CD14-positive monocyte (primary cell): ENCODE data around the gene FBXL22. TPM values are rescaled to one million over a fixed set of nuclear protein-coding genes. Genes with fewer than 3 reads are reported as not detected.

Source experiments
- DNase-seq, 3 donors: peaks; one replicate each; pipeline ENCODE4 v3.0.0-alpha.2; 2011 to 2022
- H2AFZ ChIP-seq: 2 replicates; pipeline ENCODE4 v1.6.0; 2012; ENCODE audit warnings: mild to moderate bottlenecking, low read depth, low read length, inconsistent platforms; ENCODE audit not compliant: insufficient read depth, poor library complexity, severe bottlenecking
- H3K27ac ChIP-seq, 2 donors: 1 replicate in 1 of 2; 2 replicates in 1 of 2; pipeline ENCODE4 v1.5.1; 2012 to 2013; ENCODE audit warnings: low read length in 2 of 2, control low read depth in 1 of 2, inconsistent platforms in 1 of 2, low read depth in 1 of 2, mild to moderate bottlenecking in 1 of 2
- H3K27me3 ChIP-seq, 2 donors: one replicate each; pipeline versions ENCODE4 v1.6.0 to v1.6.1; 2011 to 2013; ENCODE audit warnings: low read length in 2 of 2; ENCODE audit not compliant: control insufficient read depth in 2 of 2, insufficient read depth in 2 of 2
- H3K36me3 ChIP-seq, 2 donors: replicated peaks in 1 of 2; 1 replicate in 1 of 2; 2 replicates in 1 of 2; pipeline versions ENCODE4 v1.5.1 to v1.6.1; 2012 to 2013; ENCODE audit warnings: low read length in 2 of 2, control low read depth in 1 of 2, inconsistent platforms in 1 of 2, mild to moderate bottlenecking in 1 of 2; ENCODE audit not compliant: insufficient read depth in 2 of 2, control insufficient read depth in 1 of 2
- H3K4me1 ChIP-seq, 2 donors: 1 replicate in 1 of 2; 2 replicates in 1 of 2; pipeline versions ENCODE4 v1.5.1 to v1.6.1; 2012 to 2013; ENCODE audit warnings: low read length in 2 of 2, control low read depth in 1 of 2, inconsistent platforms in 1 of 2, mild to moderate bottlenecking in 1 of 2, moderate library complexity in 1 of 2; ENCODE audit not compliant: insufficient read depth in 2 of 2, control insufficient read depth in 1 of 2
- H3K4me2 ChIP-seq: replicated peaks from 2 replicates; pipeline ENCODE3; 2012; ENCODE audit warnings: low read length, moderate library complexity, mild to moderate bottlenecking; ENCODE audit not compliant: poor library complexity, severe bottlenecking; ENCODE audit errors: extremely low read depth
- H3K4me3 ChIP-seq, 3 experiments: fragments of 200-600 bp in 1 of 3; sonication (generic) in 1 of 3; replicated peaks in 1 of 3; 1 replicate in 2 of 3; 2 replicates in 1 of 3; pipeline ENCODE4 v1.5.1; 2011 to 2013; ENCODE audit warnings: low read length in 3 of 3, mild to moderate bottlenecking in 3 of 3, control low read depth in 2 of 3, low read depth in 2 of 3, inconsistent platforms in 1 of 3, moderate library complexity in 1 of 3
- H3K79me2 ChIP-seq: 2 replicates; pipeline ENCODE4 v1.6.0; 2012; ENCODE audit warnings: mild to moderate bottlenecking, control low read depth, inconsistent platforms, low read length, moderate library complexity; ENCODE audit not compliant: insufficient read depth
- H3K9ac ChIP-seq: 2 replicates; pipeline ENCODE4 v1.6.0; 2017; ENCODE audit warnings: low read length, mild to moderate bottlenecking; ENCODE audit not compliant: insufficient read depth, poor library complexity, severe bottlenecking
- H3K9me3 ChIP-seq, 2 donors: replicated peaks in 1 of 2; 1 replicate in 1 of 2; 2 replicates in 1 of 2; pipeline versions ENCODE4 v1.5.1 to v1.6.1; 2012 to 2013; ENCODE audit warnings: low read length in 2 of 2, control low read depth in 1 of 2; ENCODE audit not compliant: control insufficient read depth in 1 of 2, insufficient read depth in 1 of 2
- H4K20me1 ChIP-seq: 2 replicates; pipeline ENCODE4 v1.6.0; 2012; ENCODE audit warnings: mild to moderate bottlenecking, low read length, control low read depth, moderate library complexity; ENCODE audit not compliant: insufficient read depth
- H3K27ac Mint-ChIP-seq, 7 donors: one replicate each; pipeline ENCODE4 v1.8.0; 2020; ENCODE audit warnings: mild to moderate bottlenecking in 7 of 7, mixed read lengths in 7 of 7, moderate library complexity in 6 of 7, inconsistent platforms in 2 of 7
- H3K27me3 Mint-ChIP-seq, 3 donors: one replicate each; pipeline ENCODE4 v1.8.0; 2021 to 2022; ENCODE audit warnings: low read depth in 3 of 3, mild to moderate bottlenecking in 3 of 3, mixed read lengths in 3 of 3, moderate library complexity in 3 of 3, inconsistent platforms in 1 of 3
- H3K36me3 Mint-ChIP-seq, 2 donors: one replicate each; pipeline ENCODE4 v1.8.0; 2020; ENCODE audit warnings: mixed read lengths in 2 of 2, inconsistent platforms in 1 of 2, mild to moderate bottlenecking in 1 of 2
- H3K4me1 Mint-ChIP-seq: one replicate; pipeline ENCODE4 v1.8.0; 2020; ENCODE audit warnings: mild to moderate bottlenecking, mixed read lengths
- H3K4me3 Mint-ChIP-seq, 2 donors: one replicate each; pipeline ENCODE4 v1.8.0; 2020; ENCODE audit warnings: mild to moderate bottlenecking in 2 of 2, mixed read lengths in 2 of 2, moderate library complexity in 1 of 2
- H3K9me3 Mint-ChIP-seq, 7 donors: one replicate each; pipeline ENCODE4 v1.8.0; 2020 to 2022; ENCODE audit warnings: mixed read lengths in 7 of 7, mild to moderate bottlenecking in 6 of 7, moderate library complexity in 6 of 7, inconsistent platforms in 2 of 7
- CTCF ChIP-seq: fragments of 200-600 bp; IDR thresholded peaks from one replicate; pipeline ENCODE4 v1.8.0; 2022; ENCODE audit warnings: antibody characterized with exemption, mild to moderate bottlenecking
- WGBS: methylation state at CpG from one replicate; pipeline ENCODE4 v1.1.5; 2013; ENCODE audit warnings: missing lambda C conversion rate; ENCODE audit not compliant: insufficient coverage; 5-methylcytosine and 5-hydroxymethylcytosine counted together
- intact Hi-C, 2 donors: fragments of 100-400 bp; cut with micrococcal nuclease; formaldehyde crosslinking; loops; one replicate each; pipeline versions ENCODE4 v1.15.0 to v1.15.1; 2023
- polyA plus RNA-seq, 3 donors: library from polyadenylated mRNA; depleted of rRNA in 1 of 3; unstranded in 2 of 3; stranded (reverse) in 1 of 3; fragments of 300-500 nt in 2 of 3; fragments of >200 nt in 1 of 3; fragmentation: Illumina TruSeq in 2 of 3; gene quantifications; 1 replicate in 2 of 3; 2 replicates in 1 of 3; pipeline ENCODE4 v1.2.3, GENCODE V29; 2012 to 2021

The FBXL22 gene
- polyA plus RNA-seq, 3 donors = 0.04 TPM; not detected in 2

DNA sequence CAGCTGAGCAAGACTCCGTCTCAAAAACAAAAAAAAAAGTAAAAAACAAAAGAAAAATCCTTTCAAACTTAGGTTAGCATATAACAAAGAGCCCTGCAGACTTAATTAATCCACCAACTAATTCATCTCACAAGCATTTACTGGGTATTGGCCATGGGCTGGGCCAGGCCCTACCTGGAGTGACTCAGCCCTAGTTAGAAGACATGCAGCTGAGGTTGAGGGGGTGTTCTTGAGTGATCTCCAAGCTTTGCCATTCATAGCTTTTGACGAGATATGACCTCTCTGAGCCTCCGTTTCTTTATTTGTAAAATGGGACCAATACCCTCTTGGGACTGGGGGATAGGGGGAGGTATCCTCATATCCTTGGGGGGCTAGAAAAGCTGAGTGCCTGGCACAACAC, 7.8 kb downstream of the FBXL22 start:
- Histone ChIP-seq H3K36me3 (peaks cover 26 to 27% of the 10 kb centered on the region in 2 donors), H3K27ac (no peak overlapping the region), H2AFZ (no peak overlapping the region), H3K4me3 (no peak overlapping the region), H4K20me1 (peaks cover 28% of the 10 kb centered on the region), H3K4me1 (peaks cover 24 to 40% of the 10 kb centered on the region in 2 donors), H3K9ac (no peak overlapping the region), H3K79me2 (no peaks in the 10 kb centered on the region), H3K27me3 (no peaks in the 10 kb centered on the region), H3K9me3 (no peaks in the 10 kb centered on the region), H3K4me2 (no peak overlapping the region)
- WGBS = 100% methylated on average over 2 of the region's 3 CpGs
- intact Hi-C loops = no loop called here
- Mint-ChIP-seq H3K4me1 (peaks cover 34% of the 10 kb centered on the region), H3K36me3 (peaks cover 30 to 43% of the 10 kb centered on the region in 2 donors), H3K27ac (no peak overlapping the region), H3K27me3 (peaks cover 2 to 8% (median 7%) of the 10 kb centered on the region in 3 donors), H3K9me3 (no peaks in the 10 kb centered on the region), H3K4me3 (no peak overlapping the region)
- no peak for DNase-seq
- no peak for TF ChIP-seq CTCF

- Mint-ChIP-seq H3K4me3 (no peak overlapping the region), H3K9me3 (no peaks in the 10 kb centered on the region), H3K4me1 (peaks cover 39% of the 10 kb centered on the region), H3K27me3 (peaks cover 2 to 8% (median 7%) of the 10 kb centered on the region in 3 donors), H3K27ac (peak overlapping the region in 3 of 7 donors; percentile 43 to 59 (median 46)), H3K36me3 (peaks cover 32 to 45% of the 10 kb centered on the region in 2 donors)
- WGBS = 8% methylated on average over 2 of the region's 7 CpGs
- peak overlapping the region in 1 of 2 donors; percentile 4 for H3K27ac ChIP-seq
- H3K4me3 ChIP-seq = no peak overlapping the region
- no peak for TF ChIP-seq CTCF
- no peak overlapping the region for H3K9ac ChIP-seq
- no peak overlapping the region for H2AFZ ChIP-seq
- H3K36me3 ChIP-seq = peaks cover 26 to 31% of the 10 kb centered on the region in 2 donors
- intact Hi-C loops = no loop called here
- peaks cover 26 to 41% of the 10 kb centered on the region in 2 donors for H3K4me1 ChIP-seq
- H3K27me3 ChIP-seq = no peaks in the 10 kb centered on the region
- H3K79me2 ChIP-seq = no peaks in the 10 kb centered on the region
- no peaks in the 10 kb centered on the region for H3K9me3 ChIP-seq
- no peak for DNase-seq
- H4K20me1 ChIP-seq = peaks cover 34% of the 10 kb centered on the region
- H3K4me2 ChIP-seq = no peak overlapping the region
These were observed 8.6 kb downstream of the FBXL22 start for GRCh38 chr15:63605816-63606215.
